Urothelium cell line (cell line): ENCODE results near the gene CHD5.

ENCODE experiments used
- DNase-seq: peaks from one replicate; pipeline ENCODE4 v3.0.0; 2011; ENCODE audit warnings: low spot score, mixed read lengths
- FAIRE-seq: peaks from 2 replicates; lab custom pipeline; 2011; peaks lifted over from hg19 to GRCh38; lab: Jason Lieb, UNC

Gene CHD5

GRCh38 chr1:6117064-6117463 lies 63.1 kb downstream of the CHD5 start:
- no peak for DNase-seq
- no peak for FAIRE-seq

- no peak for DNase-seq
- no peak for FAIRE-seq
Measured at GRCh38 chr1:6116137-6116536, 64.0 kb downstream of the CHD5 start.

GRCh38 chr1:6113745-6114144 lies 66.4 kb downstream of the CHD5 start:
- DNase-seq = no peak
- FAIRE-seq = no peak

GRCh38 chr1:6113116-6113515 lies 67.0 kb downstream of the CHD5 start:
- DNase-seq (no peak), FAIRE-seq (no peak)

GRCh38 chr1:6112690-6113005 lies 67.5 kb downstream of the CHD5 start:
- FAIRE-seq (no peak), DNase-seq (no peak)

- DNase-seq (no peak), FAIRE-seq (no peak)
Measured at GRCh38 chr1:6111991-6112689, 68.0 kb downstream of the CHD5 start.

GRCh38 chr1:6111571-6111970 lies 68.5 kb downstream of the CHD5 start:
- FAIRE-seq (no peak), DNase-seq (no peak)

GRCh38 chr1:6110326-6110725 lies 69.8 kb downstream of the CHD5 start:
- FAIRE-seq (no peak), DNase-seq (no peak)

- FAIRE-seq (no peak), DNase-seq (no peak)
Measured at GRCh38 chr1:6109688-6110087, 70.4 kb downstream of the CHD5 start.

- FAIRE-seq (no peak), DNase-seq (peak; percentile 35)
Measured at GRCh38 chr1:6108937-6109614, 71.0 kb downstream of the CHD5 start.

- DNase-seq (no peak), FAIRE-seq (no peak)
Measured at GRCh38 chr1:6108476-6108875, 71.6 kb downstream of the CHD5 start.

- DNase-seq = no peak
- no peak for FAIRE-seq
Measured at GRCh38 chr1:6107409-6108356, 72.4 kb downstream of the CHD5 start.

GRCh38 chr1:6106977-6107376 lies 73.1 kb downstream of the CHD5 start:
- no peak for DNase-seq
- FAIRE-seq = no peak

- FAIRE-seq (no peak), DNase-seq (no peak)
Measured at GRCh38 chr1:6106321-6106731, 73.8 kb downstream of the CHD5 start.

GRCh38 chr1:6105763-6106162 lies 74.4 kb downstream of the CHD5 start:
- FAIRE-seq (no peak), DNase-seq (no peak)

- no peak for FAIRE-seq
- DNase-seq = no peak
Measured at GRCh38 chr1:6105218-6105679, 74.9 kb downstream of the CHD5 start.

GRCh38 chr1:6104631-6105030 lies 75.5 kb downstream of the CHD5 start:
- FAIRE-seq = no peak
- DNase-seq = no peak

GRCh38 chr1:6103854-6104530 lies 76.1 kb downstream of the CHD5 start:
- DNase-seq (no peak), FAIRE-seq (no peak)

- DNase-seq (no peak), FAIRE-seq (no peak)
Measured at GRCh38 chr1:6103111-6103853, 76.8 kb downstream of the CHD5 start.

GRCh38 chr1:6102532-6102845 lies 77.6 kb downstream of the CHD5 start:
- FAIRE-seq (no peak), DNase-seq (no peak)
